HTR-8/SVneo (cell line): ENCODE measurements around the gene ARHGAP12.
"Not testable (repeated sequence)": the region's sequence is repeated elsewhere in the genome, so short reads cannot be mapped to it uniquely, and the experiment has no call there.

Source experiments
- DNase-seq: peaks from one replicate; pipeline ENCODE4 v3.0.0; 2011; ENCODE audit warnings: low spot score, mixed read lengths; ENCODE audit not compliant: insufficient read length
- FAIRE-seq: peaks from 2 replicates; lab custom pipeline; 2011; peaks lifted over from hg19 to GRCh38; lab: Jason Lieb, UNC

Gene ARHGAP12

GRCh38 chr10:31774928-31775650 is 153.5 kb downstream of the ARHGAP12 start:
- DNase-seq (no peak), FAIRE-seq (no peak)

GRCh38 chr10:31774299-31774900 is 154.2 kb downstream of the ARHGAP12 start:
- no peak for DNase-seq

GRCh38 chr10:31773749-31774298 is 154.8 kb downstream of the ARHGAP12 start:
- FAIRE-seq: peak; percentile 88

More at GRCh38 chr10:31774299-31774900, 154.2 kb downstream of the ARHGAP12 start:
- no peak for FAIRE-seq

GRCh38 chr10:31771331-31771831 is 157.2 kb downstream of the ARHGAP12 start:
- no peak for DNase-seq
- FAIRE-seq: no peak

More at GRCh38 chr10:31773749-31774298, 154.8 kb downstream of the ARHGAP12 start:
- no peak for DNase-seq

GRCh38 chr10:31770307-31770902 is 158.2 kb downstream of the ARHGAP12 start:
- DNase-seq (no peak), FAIRE-seq (peak; percentile 4)

- DNase-seq: peak; percentile 38
- peak; percentile 67 for FAIRE-seq
Observed at GRCh38 chr10:31769564-31769963, 159.1 kb downstream of the ARHGAP12 start.

GRCh38 chr10:31768935-31769334 is 159.7 kb downstream of the ARHGAP12 start:
- FAIRE-seq: not testable (repeated sequence)

GRCh38 chr10:31768467-31768866 is 160.2 kb downstream of the ARHGAP12 start:
- DNase-seq: no peak
- peak; percentile 4 for FAIRE-seq

More at GRCh38 chr10:31768935-31769334, 159.7 kb downstream of the ARHGAP12 start:
- DNase-seq: not testable (repeated sequence)

GRCh38 chr10:31765541-31765940 is 163.1 kb downstream of the ARHGAP12 start:
- FAIRE-seq: no peak

GRCh38 chr10:31762316-31762715 is 166.3 kb downstream of the ARHGAP12 start:
- FAIRE-seq (no peak), DNase-seq (no peak)

More at GRCh38 chr10:31765541-31765940, 163.1 kb downstream of the ARHGAP12 start:
- no peak for DNase-seq

- DNase-seq (no peak), FAIRE-seq (no peak)
Observed at GRCh38 chr10:31761156-31761555, 167.5 kb downstream of the ARHGAP12 start.

- DNase-seq: no peak
- no peak for FAIRE-seq
Observed at GRCh38 chr10:31760674-31761081, 168.0 kb downstream of the ARHGAP12 start.

- FAIRE-seq: peak; percentile 92
- peak; percentile 99 for DNase-seq
Observed at GRCh38 chr10:31759799-31760626, 168.6 kb downstream of the ARHGAP12 start.

- FAIRE-seq (no peak), DNase-seq (no peak)
Observed at GRCh38 chr10:31759124-31759798, 169.4 kb downstream of the ARHGAP12 start.

- FAIRE-seq (peak; percentile 57), DNase-seq (no peak)
Observed at GRCh38 chr10:31758495-31758894, 170.1 kb downstream of the ARHGAP12 start.

- DNase-seq (no peak), FAIRE-seq (no peak)
Observed at GRCh38 chr10:31757831-31758230, 170.8 kb downstream of the ARHGAP12 start.

- FAIRE-seq (no peak), DNase-seq (no peak)
Observed at GRCh38 chr10:31757386-31757791, 171.2 kb downstream of the ARHGAP12 start.

GRCh38 chr10:31756729-31757110 is 171.9 kb downstream of the ARHGAP12 start:
- FAIRE-seq (no peak), DNase-seq (no peak)

- FAIRE-seq (peak; percentile 65), DNase-seq (no peak)
Observed at GRCh38 chr10:31756101-31756728, 172.4 kb downstream of the ARHGAP12 start.
